IPS-NIHi11 (cell line): Measurements from ENCODE around the gene LCAT.
"Not testable (repeated sequence)": the region's sequence is repeated elsewhere in the genome, so short reads cannot be mapped to it uniquely, and the experiment has no call there.

Source experiments
- DNase-seq: peaks from one replicate; pipeline ENCODE4 v3.0.0; 2012; ENCODE audit warnings: mixed read lengths, low spot score

The LCAT gene

GRCh38 chr16:67943619-67944504, at the start of gene LCAT:
TSS of gene LCAT (minus strand) at chr16:67944120. CDS start at chr16:67944101, 19 bp downstream.
- peak; percentile 46 for DNase-seq

- peak; percentile 94 for DNase-seq
Measured at GRCh38 chr16:67993207-67994039, 49.5 kb upstream of the LCAT start.

GRCh38 chr16:67992661-67993206, 48.8 kb upstream of the LCAT start:
- no peak for DNase-seq

GRCh38 chr16:67990018-67990386, 46.1 kb upstream of the LCAT start:
- no peak for DNase-seq

- DNase-seq: no peak
Measured at GRCh38 chr16:67989322-67990017, 45.5 kb upstream of the LCAT start.

GRCh38 chr16:67988675-67989074, 44.8 kb upstream of the LCAT start:
- no peak for DNase-seq

GRCh38 chr16:67987460-67988160, 43.7 kb upstream of the LCAT start:
- no peak for DNase-seq

- DNase-seq: no peak
Measured at GRCh38 chr16:67986949-67987348, 43.0 kb upstream of the LCAT start.

- no peak for DNase-seq
Measured at GRCh38 chr16:67982011-67982696, 38.2 kb upstream of the LCAT start.

- DNase-seq: peak; percentile 75
Measured at GRCh38 chr16:67979955-67980678, 36.2 kb upstream of the LCAT start, which contains the start of gene DPEP3. TSS of gene DPEP3 (minus strand) at chr16:67980499. CDS start at chr16:67980380, 119 bp downstream.

GRCh38 chr16:67977469-67978227, 33.7 kb upstream of the LCAT start:
- DNase-seq: no peak

- DNase-seq: no peak
Measured at GRCh38 chr16:67977005-67977404, 33.1 kb upstream of the LCAT start.

- DNase-seq: no peak
Measured at GRCh38 chr16:67976205-67976604, 32.3 kb upstream of the LCAT start.

GRCh38 chr16:67975321-67976105, 31.6 kb upstream of the LCAT start:
- DNase-seq: no peak

- not testable (repeated sequence) for DNase-seq
Measured at GRCh38 chr16:67972285-67972684, 28.4 kb upstream of the LCAT start.

- DNase-seq: no peak
Measured at GRCh38 chr16:67971111-67971510, 27.2 kb upstream of the LCAT start.

GRCh38 chr16:67969254-67970039, 25.5 kb upstream of the LCAT start:
- DNase-seq: peak; percentile 62
